ENCODE measurements around the gene SSC4D.

The SSC4D gene

DNA sequence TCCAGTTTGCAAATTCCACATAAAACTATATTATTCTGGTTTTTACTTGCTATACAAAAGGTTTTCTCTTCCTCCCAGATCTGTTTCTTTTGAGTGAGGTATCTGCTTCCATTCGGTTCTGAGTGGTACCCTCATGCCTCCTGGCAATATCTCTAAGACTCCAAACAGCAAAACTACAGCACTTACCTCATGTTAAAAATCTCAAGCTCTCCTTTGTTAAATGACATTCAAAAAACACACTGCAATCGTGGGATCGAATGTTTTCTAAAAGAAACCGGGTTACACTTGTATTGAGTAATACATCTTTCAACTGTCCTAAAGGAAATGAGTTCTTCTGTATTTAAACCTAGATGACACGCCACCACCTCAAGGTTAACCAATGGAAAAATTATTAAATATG is 61.8 kb downstream of the SSC4D start:
- TF ChIP-seq CTCF (IDR thresholded peaks at IDR 0.05) = no peak

- TF ChIP-seq CTCF (IDR thresholded peaks at IDR 0.05) = no peak
These were observed 62.7 kb downstream of the SSC4D start for GRCh38 chr7:76346778-76347177.

DNA sequence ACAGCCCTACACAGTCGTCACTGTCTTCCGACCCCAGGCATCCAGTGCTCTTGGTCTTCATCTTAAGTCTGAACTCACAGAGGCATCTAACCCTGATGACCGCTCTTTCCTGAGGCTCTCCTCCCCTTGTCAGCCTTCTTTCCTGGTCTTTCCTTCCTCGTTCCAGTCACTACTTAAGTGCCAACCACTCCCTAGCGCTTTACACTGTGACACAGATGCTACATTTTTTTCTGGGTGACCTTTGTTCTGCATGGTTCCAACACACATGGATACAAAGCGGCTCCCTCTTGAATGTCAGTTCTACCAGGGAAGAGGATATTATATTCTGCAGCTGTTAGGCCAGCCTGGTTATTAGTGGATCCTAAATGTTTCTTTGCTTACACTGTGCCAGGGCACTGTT is 63.4 kb downstream of the SSC4D start:
- TF ChIP-seq CTCF (IDR thresholded peaks at IDR 0.05) = no peak

GRCh38 chr7:76343931-76344321 is 65.6 kb downstream of the SSC4D start:
- TF ChIP-seq CTCF (IDR thresholded peaks at IDR 0.05) = no peak

- TF ChIP-seq CTCF (IDR thresholded peaks at IDR 0.05) = no peak
These were observed 66.1 kb downstream of the SSC4D start for GRCh38 chr7:76343294-76343930.

DNA sequence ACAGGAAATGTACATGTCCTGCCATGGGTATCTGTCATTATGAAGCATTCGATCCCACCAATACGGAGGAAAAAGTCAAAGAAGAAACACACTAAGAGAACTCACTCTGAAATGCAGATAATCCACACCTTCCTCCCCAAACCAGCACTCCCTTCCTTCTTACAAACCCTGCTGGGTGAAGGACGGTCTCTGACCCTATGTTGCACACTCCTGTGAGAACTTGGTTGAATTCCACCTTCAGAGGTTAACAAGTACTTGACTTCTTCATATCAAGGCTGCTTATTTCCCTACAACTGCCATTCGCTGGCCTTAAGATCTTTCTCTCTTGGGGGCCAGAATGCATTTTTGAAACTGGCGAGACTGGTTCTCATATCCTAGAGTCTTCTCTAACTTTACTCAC is 67.3 kb downstream of the SSC4D start:
- TF ChIP-seq CTCF (IDR thresholded peaks at IDR 0.05) = no peak

DNA sequence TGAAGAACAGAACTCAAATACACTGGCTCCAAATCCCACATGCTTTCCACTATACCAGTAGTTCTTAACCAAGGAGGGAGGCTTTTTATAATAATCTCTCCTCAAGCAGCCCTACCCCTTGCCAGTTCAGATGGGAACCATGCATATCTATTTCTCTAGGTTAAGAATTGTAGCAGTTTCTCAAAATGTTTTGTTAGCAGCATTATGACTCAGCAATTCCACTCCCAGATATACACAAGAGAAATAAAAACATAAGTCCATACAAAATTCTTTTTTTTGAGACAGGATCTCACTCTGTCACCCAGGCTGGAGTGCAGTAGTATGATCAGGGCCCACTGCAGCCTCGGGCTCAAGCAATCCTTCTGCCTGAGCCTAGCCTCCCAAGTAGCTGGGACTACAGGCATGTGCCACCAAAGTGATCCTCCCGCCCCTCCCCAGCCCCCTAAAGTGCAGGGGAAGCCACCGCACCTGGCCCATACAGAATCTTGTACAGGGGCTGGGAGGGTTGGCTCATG is 68.8 kb downstream of the SSC4D start:
- no peak for TF ChIP-seq CTCF (IDR thresholded peaks at IDR 0.05)

Data from LNCAP (cell line).